Left ventricle myocardium superior (tissue), 1 donor: ENCODE results near the gene KIF26A. TPM values are rescaled to one million over a fixed set of nuclear protein-coding genes. Genes with fewer than 3 reads are reported as not detected.
A peak's percentile ranks its signal among the peaks of the same experiment; 100 is the strongest.

Experiments
- ATAC-seq: fragments of 200-7000 bp; cut with Tn5 transposase; one replicate; pipeline ENCODE4 v1.9.1; 2020; ENCODE audit warnings: mild to moderate bottlenecking, moderate library complexity
- DNase-seq: peaks from one replicate; pipeline ENCODE4 v3.0.0-alpha.2; 2020
- intact Hi-C: fragments of 100-400 bp; cut with micrococcal nuclease; formaldehyde crosslinking; loops from one replicate; pipeline ENCODE4 v1.11.0; 2022
- total RNA-seq: library from RNA; stranded (reverse); fragmentation: NEBNext Ultra II Directional; extraction: Animal tissue kit (Norgen Biotek cat#: 25700); gene quantifications from one replicate; pipeline ENCODE4 v1.2.1, GENCODE V29; 2021
- donor health status: DM: no; HTN: yes; CAD: no; lungs with severe emphysema.

Gene KIF26A
- total RNA-seq, 1 donor from 2014 or later = 6.0 TPM

- ATAC-seq = no peak
- peak; percentile 15 for DNase-seq
- intact Hi-C loops = no loop called here
These were observed 38.0 kb upstream of the KIF26A start for GRCh38 chr14:104100171-104101085.

GRCh38 chr14:104101086-104101621 lies 37.2 kb upstream of the KIF26A start:
- ATAC-seq (no peak), DNase-seq (peak; percentile 15)
- intact Hi-C loops = no loop called here

- intact Hi-C loops = no loop called here
- ATAC-seq = no peak
- peak; percentile 21 for DNase-seq
These were observed 36.6 kb upstream of the KIF26A start for GRCh38 chr14:104101651-104102281.

GRCh38 chr14:104102282-104102914 lies 36.0 kb upstream of the KIF26A start:
- intact Hi-C loops = no loop called here
- ATAC-seq (no peak), DNase-seq (peak; percentile 21)

- ATAC-seq (no peak), DNase-seq (peak; percentile 18)
- intact Hi-C loops = no loop called here
These were observed 35.3 kb upstream of the KIF26A start for GRCh38 chr14:104103061-104103445.

- intact Hi-C loops = no loop called here
- DNase-seq = peak; percentile 28
- no peak for ATAC-seq
These were observed 34.8 kb upstream of the KIF26A start for GRCh38 chr14:104103446-104104075.

- ATAC-seq (no peak), DNase-seq (peak; percentile 24)
- intact Hi-C loops = no loop called here
These were observed 34.1 kb upstream of the KIF26A start for GRCh38 chr14:104104076-104104901.

GRCh38 chr14:104105071-104105821 lies 33.1 kb upstream of the KIF26A start:
- DNase-seq = peak; percentile 20
- no peak for ATAC-seq
- intact Hi-C loops = no loop called here

- intact Hi-C loops = no loop called here
- no peak for ATAC-seq
- DNase-seq = peak; percentile 17
These were observed 32.4 kb upstream of the KIF26A start for GRCh38 chr14:104105822-104106470.

GRCh38 chr14:104106471-104106991 lies 31.9 kb upstream of the KIF26A start:
- ATAC-seq = no peak
- peak; percentile 12 for DNase-seq
- intact Hi-C loops = no loop called here

GRCh38 chr14:104107101-104107581 lies 31.2 kb upstream of the KIF26A start:
- intact Hi-C loops = no loop called here
- DNase-seq (peak; percentile 22), ATAC-seq (no peak)

- intact Hi-C loops = no loop called here
- DNase-seq = peak; percentile 22
- no peak for ATAC-seq
These were observed 30.5 kb upstream of the KIF26A start for GRCh38 chr14:104107611-104108569.

GRCh38 chr14:104108570-104109541 lies 29.5 kb upstream of the KIF26A start:
- DNase-seq (peak; percentile 19), ATAC-seq (no peak)
- intact Hi-C loops = no loop called here

- intact Hi-C loops = no loop called here
- ATAC-seq = no peak
These were observed 28.5 kb upstream of the KIF26A start for GRCh38 chr14:104109731-104110361.

More at GRCh38 chr14:104109731-104110361, 28.5 kb upstream of the KIF26A start:
- DNase-seq = peak; percentile 8
